NCI-H1694 treated with DMSO at 0.1 percent for 48 hours (cell line): ENCODE results near the gene WDR18.
"Not testable (repeated sequence)": the region's sequence is repeated elsewhere in the genome, so short reads cannot be mapped to it uniquely, and the experiment has no call there.

Source experiments
- DNase-seq: peaks from one replicate; lab custom pipeline; 2025; lab: John Stamatoyannopoulos, UW

Gene WDR18

DNA sequence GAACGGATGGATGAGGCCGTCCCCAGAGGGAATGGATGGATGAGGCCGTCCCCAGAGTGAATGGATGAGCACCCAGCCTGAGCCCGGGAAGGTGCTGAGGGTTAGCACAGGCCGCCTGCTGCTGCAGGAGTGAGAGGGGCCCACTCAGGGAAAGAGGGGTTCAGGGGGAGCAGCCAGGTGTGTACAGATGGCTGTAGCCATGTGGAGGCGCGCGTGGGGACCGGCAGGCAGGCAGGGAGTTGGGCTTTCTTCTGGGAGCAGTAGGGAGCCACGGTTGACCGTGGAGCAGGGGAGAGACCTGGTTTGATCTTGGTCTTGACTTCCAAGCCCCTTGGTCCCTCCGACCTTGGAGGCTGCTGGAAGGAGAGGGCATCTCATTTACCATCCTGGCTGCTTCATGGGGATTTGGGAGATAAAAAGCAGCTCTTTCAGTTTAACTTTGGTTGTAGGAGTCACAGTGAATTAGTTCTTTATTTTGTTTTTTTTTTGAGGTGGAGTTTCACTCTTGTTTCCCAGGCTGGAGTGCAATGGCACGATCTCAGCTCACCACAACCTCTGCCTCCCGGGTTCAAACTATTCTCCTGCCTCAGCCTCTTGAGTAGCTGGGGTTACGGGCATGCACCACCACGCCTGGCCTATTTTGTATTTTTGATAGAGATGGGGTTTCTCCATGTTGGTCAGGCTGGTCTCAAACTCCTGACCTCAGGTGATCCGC is 33.6 kb upstream of the WDR18 start:
- DNase-seq, result no peak

DNA sequence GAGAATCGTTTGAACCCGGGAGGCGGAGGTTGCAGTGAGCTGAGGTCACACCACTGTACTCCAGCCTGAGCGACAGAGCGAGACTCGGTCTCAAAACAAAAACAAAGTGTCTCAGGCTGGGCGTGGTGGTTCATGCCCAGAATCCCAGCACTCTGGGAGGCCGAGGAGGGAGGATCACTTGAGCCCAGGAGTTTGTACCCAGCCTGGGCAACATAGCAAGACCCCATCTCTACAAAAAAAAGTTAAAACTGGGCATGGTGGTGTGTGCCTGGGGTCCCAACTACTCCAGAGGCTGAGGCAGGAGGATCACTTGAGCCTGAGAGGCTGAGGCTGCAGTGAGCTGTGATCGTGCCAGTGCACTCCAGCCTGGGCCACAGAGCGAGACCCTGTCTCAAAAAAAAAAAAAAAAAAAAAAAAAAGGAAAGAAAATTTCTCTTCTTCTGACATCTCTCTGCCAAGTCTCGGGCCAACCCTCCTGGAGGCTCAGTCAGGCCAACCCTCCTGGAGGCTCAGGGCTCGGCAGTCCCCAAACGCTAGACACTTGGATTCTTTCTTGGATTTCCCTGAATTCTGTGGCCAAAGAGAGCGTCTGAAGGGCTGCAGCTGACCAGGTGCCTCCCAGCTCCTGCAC is 32.0 kb upstream of the WDR18 start:
- no peak for DNase-seq

GRCh38 chr19:952680-953444 is 31.3 kb upstream of the WDR18 start:
- no peak for DNase-seq

DNA sequence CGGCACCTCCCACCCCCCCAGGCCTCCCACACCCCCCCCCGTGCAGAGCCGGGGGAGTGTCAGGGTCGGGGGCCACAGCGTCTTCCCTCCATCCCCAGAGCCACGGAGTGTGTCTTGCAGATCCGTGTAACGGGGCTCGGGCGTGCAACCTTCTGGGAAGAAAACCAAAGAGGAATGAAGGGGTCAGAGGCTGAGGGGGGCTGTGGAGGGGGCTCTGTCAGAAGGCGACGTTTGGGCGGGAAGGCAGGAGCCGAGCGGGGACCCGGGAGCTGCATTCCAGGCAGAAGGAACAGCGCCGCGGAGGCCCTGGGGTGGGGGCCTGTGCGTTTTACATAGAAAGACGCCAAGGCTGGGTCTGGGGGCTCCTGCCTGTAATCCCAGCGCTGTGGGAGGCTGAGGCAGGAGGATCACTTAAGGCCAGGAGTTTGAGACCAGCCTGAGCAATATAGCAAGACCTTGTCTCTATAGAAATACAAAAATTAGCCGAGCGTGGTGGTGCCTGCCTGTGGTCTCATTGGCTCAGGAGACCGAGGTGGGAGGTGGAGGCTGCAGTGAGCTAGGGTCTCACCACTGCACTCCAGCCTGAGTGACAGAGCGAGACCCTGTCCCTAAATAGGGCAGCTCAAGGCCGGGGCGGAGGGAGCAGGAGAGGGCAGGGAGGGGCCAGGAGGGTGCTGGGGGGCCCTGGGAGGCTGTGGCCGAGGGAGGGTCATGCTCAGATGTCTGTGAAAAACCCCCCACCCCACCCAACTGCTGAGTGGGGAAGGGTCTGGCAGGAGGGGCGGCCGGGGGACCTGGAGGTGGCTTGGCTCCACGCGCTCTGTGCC is 30.5 kb upstream of the WDR18 start:
- DNase-seq, result no peak

DNA sequence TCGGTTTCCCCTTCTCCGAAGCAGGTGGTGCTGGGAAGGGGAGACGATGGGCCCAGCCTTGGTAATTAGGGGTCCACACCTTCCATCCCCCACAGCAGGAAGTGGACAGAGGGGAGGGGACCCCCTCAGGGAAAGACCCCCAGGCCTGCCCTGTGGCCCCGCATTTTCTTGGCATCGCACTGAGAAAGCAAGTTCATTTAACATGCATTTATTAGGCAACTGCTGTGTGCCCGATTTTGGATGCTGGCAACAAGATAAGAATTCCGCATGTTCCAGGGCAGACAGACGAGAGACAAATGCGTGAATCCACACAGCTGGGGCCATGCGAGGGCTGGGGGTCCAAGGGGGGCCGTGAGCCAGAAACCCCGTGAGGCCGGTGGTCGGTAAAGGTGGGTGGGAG is 29.9 kb upstream of the WDR18 start:
- no peak for DNase-seq

- DNase-seq, result no peak
These were observed 29.3 kb upstream of the WDR18 start for GRCh38 chr19:954672-955494.

- no peak for DNase-seq
These were observed 28.1 kb upstream of the WDR18 start for GRCh38 chr19:955803-956765.

GRCh38 chr19:956766-957440 is 27.2 kb upstream of the WDR18 start:
- no peak for DNase-seq

DNA sequence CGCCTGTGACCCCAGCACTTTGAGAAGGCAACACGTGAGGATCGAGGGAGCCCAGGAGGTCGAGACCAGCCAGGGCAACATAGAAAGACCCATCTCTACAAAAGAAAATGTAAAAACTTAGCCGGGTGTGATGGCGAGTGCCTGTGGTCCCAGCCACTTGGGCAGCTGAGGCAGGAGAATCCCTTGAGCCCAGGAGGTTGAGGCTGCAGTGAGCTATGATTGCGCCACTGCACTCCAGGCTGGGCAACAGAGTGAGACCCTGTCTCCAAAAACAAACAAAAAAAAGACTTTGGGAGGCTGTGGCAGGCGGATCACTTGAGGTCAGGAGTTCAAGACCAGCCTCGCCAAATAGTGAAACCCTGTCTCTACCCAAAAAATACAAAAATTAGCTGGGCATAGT is 26.6 kb upstream of the WDR18 start:
- DNase-seq, result not testable (repeated sequence)

DNA sequence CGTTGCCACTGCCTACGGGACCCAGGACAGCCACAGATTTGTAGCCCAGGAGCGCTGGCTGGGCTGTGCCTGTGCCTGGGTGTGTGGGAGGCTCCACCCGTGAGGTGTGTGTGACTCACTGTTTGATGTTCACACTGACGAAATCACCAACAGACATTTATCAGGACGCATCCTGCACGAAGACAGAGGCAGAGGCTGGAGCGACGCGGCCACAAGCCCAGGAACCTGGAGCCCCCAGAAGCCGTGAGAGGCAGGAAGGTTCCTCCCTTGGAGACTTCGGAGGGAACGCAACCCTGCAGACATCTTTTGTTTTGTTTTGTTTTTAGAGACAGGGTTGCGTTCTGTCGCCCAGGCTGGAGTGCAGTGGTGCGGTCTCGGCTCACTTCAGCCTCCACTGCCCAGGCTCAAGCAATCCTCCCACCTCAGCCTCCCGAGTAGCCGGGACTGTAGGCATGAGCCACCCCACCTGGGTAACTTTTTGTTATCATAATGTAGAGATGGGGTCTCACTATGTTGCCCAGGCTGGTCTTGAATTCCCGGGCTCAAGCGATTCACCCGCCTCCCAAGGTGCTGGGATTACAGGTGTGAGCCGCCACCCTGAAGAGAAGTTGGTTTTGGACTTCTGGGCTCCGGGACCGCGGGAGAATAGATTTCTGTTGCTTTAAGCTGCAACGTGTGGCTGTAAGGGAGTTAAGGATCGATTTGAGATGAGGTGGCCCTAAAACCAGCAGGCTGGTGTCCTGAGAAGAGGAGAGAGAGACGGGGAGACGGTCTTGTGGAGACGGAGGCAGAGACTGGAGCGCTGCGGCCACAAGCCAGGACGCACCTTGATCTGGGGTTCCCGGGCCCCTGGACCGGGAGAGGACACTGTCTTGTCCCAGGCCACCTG is 24.9 kb upstream of the WDR18 start:
- DNase-seq, result no peak

DNA sequence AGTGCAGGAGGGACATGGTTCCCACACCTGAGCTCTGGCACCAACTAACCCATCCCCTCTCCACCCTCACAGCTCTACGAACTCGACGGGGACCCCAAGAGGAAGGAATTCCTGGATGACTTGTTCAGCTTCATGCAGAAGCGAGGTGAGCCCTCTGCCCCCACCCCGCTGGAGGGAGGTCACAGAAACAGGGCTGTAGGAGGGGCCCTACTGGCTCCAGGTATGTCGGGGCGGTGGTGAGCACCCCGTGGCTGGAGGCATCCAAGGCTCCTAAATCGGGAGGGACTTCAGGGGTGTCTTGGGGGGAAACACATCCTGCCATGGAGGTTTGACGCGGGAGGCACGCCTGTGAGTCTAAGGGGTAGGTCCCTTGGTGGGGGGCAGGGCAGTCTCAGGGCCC is 24.1 kb upstream of the WDR18 start:
- no peak for DNase-seq

- no peak for DNase-seq
These were observed 23.6 kb upstream of the WDR18 start for GRCh38 chr19:960601-960938.

- DNase-seq, result no peak
These were observed 22.1 kb upstream of the WDR18 start for GRCh38 chr19:961866-962620.

- no peak for DNase-seq
These were observed 21.3 kb upstream of the WDR18 start for GRCh38 chr19:962683-963400.

- DNase-seq, result no peak
These were observed 20.6 kb upstream of the WDR18 start for GRCh38 chr19:963486-963951.

DNA sequence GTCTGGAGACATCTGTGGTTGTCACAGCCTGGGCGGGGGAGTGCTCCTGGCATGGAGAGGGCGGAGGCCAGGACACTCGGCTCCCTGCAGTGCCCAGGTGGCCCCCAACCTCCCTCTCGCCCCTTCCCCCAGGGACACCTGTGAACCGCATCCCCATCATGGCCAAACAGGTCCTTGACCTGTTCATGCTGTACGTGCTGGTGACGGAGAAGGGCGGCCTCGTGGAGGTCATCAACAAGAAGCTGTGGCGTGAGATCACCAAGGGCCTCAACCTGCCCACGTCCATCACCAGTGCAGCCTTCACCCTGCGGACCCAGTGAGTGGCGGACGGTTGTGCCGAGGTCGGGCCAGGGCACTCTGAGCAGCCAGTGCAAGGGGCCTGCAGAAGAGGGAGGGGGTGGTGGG is 20.0 kb upstream of the WDR18 start:
- no peak for DNase-seq
